ENCODE results near the gene MAP2K4. TPM values are rescaled to one million over a fixed set of nuclear protein-coding genes. Genes with fewer than 3 reads are reported as not detected.
A peak's percentile ranks its signal among the peaks of the same experiment; 100 is the strongest.

MAP2K4 gene
- total RNA-seq, 8 experiments from 2014 or later = 17.6 to 90.3 (median 33.2) TPM

- in situ Hi-C loops (cut with MboI; ENCODE audit: low pct_unique_long_range_greater_than_20kb in 2 of 9, low sequenced_read_pairs in 9 of 9, unreplicated experiment in 9 of 9) = loop anchor here in 1 of 9 experiments (25.0 kb wide), 1 partner anchor 1286 kb away; no protein-coding TSS in a partner anchor
- Histone ChIP-seq H3K4me3 (peak overlapping the region; percentile 62 to 84 (median 67)), H3K4me1 (replicated peaks in 1 of 2) (peaks cover 4% of the 10 kb centered on the region in 2 donors), H3K27ac (peak overlapping the region; percentile 87 to 90)
- 0 to 100% (median 61%) methylated on average over 1 to 4 of the region's 4 CpGs; no CpG with 5 or more reads in 2 of the 10 experiments for WGBS, 10 experiments
- no peak for ATAC-seq (replicated peaks in 6 of 8)
Observed at GRCh38 chr17:11997972-11998233, 22.8 kb upstream of the MAP2K4 start.

GRCh38 chr17:11999696-12000095 lies 21.0 kb upstream of the MAP2K4 start:
- Histone ChIP-seq H3K4me3 (no peak overlapping the region), H3K27ac (no peak overlapping the region), H3K4me1 (replicated peaks in 1 of 2) (peaks cover 4% of the 10 kb centered on the region in 2 donors)
- ATAC-seq (replicated peaks in 6 of 8) = no peak
- WGBS, 10 experiments = 69 to 100% (median 93%) methylated on average over 1 to 5 of the region's 5 CpGs; no CpG with 5 or more reads in 1 of the 10 experiments
- in situ Hi-C loops (cut with MboI; ENCODE audit: low pct_unique_long_range_greater_than_20kb in 2 of 9, low sequenced_read_pairs in 9 of 9, unreplicated experiment in 9 of 9) = loop anchor here in 1 of 9 experiments (25.0 kb wide), 1 partner anchor 1287 kb away; no protein-coding TSS in a partner anchor

GRCh38 chr17:12007466-12007865 lies 13.2 kb upstream of the MAP2K4 start:
- H3K4me1 ChIP-seq (replicated peaks in 1 of 2) = no peaks in the 10 kb centered on the region
- 0 to 80% (median 74%) methylated on average over 1 to 5 of the region's 5 CpGs; no CpG with 5 or more reads in 4 of the 10 experiments for WGBS, 10 experiments

GRCh38 chr17:12021623-12022140 lies 1.0 kb downstream of the MAP2K4 start:
- Histone ChIP-seq H3K27ac (no peak overlapping the region), H3K4me1 (replicated peaks in 1 of 2) (peaks cover 0 to 14% of the 10 kb centered on the region in 2 donors), H3K4me3 (peak overlapping the region; percentile 66 to 90 (median 79))
- WGBS, 10 experiments = 0 to 57% (median 5%) methylated on average over 1 to 2 of the region's 3 CpGs; no CpG with 5 or more reads in 4 of the 10 experiments
- ATAC-seq (replicated peaks in 6 of 8) = no peak
- in situ Hi-C loops (cut with MboI; ENCODE audit: low pct_unique_long_range_greater_than_20kb in 2 of 9, low sequenced_read_pairs in 9 of 9, unreplicated experiment in 9 of 9) = no loop called here

More at GRCh38 chr17:12007466-12007865, 13.2 kb upstream of the MAP2K4 start:
- Histone ChIP-seq H3K27ac (no peak overlapping the region), H3K4me3 (no peak overlapping the region)
- in situ Hi-C loops (cut with MboI; ENCODE audit: low pct_unique_long_range_greater_than_20kb in 2 of 9, low sequenced_read_pairs in 9 of 9, unreplicated experiment in 9 of 9) = no loop called here
- no peak for ATAC-seq (replicated peaks in 6 of 8)

- Histone ChIP-seq H3K4me1 (replicated peaks in 1 of 2) (peaks cover 0 to 14% of the 10 kb centered on the region in 2 donors), H3K27ac (no peak overlapping the region), H3K4me3 (peak overlapping the region in 3 of 5 donors; percentile 79 to 90 (median 86))
- in situ Hi-C loops (cut with MboI; ENCODE audit: low pct_unique_long_range_greater_than_20kb in 2 of 9, low sequenced_read_pairs in 9 of 9, unreplicated experiment in 9 of 9) = no loop called here
- ATAC-seq (replicated peaks in 6 of 8) = peak in 1 of 8 experiments; percentile 29
- WGBS, 10 experiments = 54 to 100% (median 80%) methylated on average over 1 to 2 of the region's 2 CpGs; no CpG with 5 or more reads in 1 of the 10 experiments
Observed at GRCh38 chr17:12022310-12022709, 1.6 kb downstream of the MAP2K4 start.

- in situ Hi-C loops (cut with MboI; ENCODE audit: low pct_unique_long_range_greater_than_20kb in 2 of 9, low sequenced_read_pairs in 9 of 9, unreplicated experiment in 9 of 9) = no loop called here
- WGBS, 10 experiments = 0 to 100% (median 67%) methylated on average over 1 of the region's 1 CpG; no CpG with 5 or more reads in 2 of the 10 experiments
- Histone ChIP-seq H3K27ac (no peak overlapping the region), H3K4me1 (replicated peaks in 1 of 2) (peaks cover 0 to 14% of the 10 kb centered on the region in 2 donors), H3K4me3 (no peak overlapping the region)
- ATAC-seq (replicated peaks in 6 of 8) = peak in 1 of 8 experiments; percentile 2
Observed at GRCh38 chr17:12024327-12024726, 3.6 kb downstream of the MAP2K4 start.

GRCh38 chr17:12027658-12028057 lies 7.0 kb downstream of the MAP2K4 start:
- H3K4me1 ChIP-seq (replicated peaks in 1 of 2) = peaks cover 0 to 3% of the 10 kb centered on the region in 2 donors
- H3K4me3 ChIP-seq = no peak overlapping the region
- in situ Hi-C loops (cut with MboI; ENCODE audit: low pct_unique_long_range_greater_than_20kb in 2 of 9, low sequenced_read_pairs in 9 of 9, unreplicated experiment in 9 of 9) = loop anchor here in 1 of 9 experiments (25.0 kb wide), 1 partner anchor 110 kb away; no protein-coding TSS in a partner anchor
- H3K27ac ChIP-seq = no peak overlapping the region
- 80 to 100% (median 94%) methylated on average over 1 of the region's 1 CpG; no CpG with 5 or more reads in 4 of the 10 experiments for WGBS, 10 experiments
- ATAC-seq (replicated peaks in 6 of 8) = no peak

- in situ Hi-C loops (cut with MboI; ENCODE audit: low pct_unique_long_range_greater_than_20kb in 2 of 9, low sequenced_read_pairs in 9 of 9, unreplicated experiment in 9 of 9) = loop anchor here in 1 of 9 experiments (25.0 kb wide), 1 partner anchor 109 kb away; no protein-coding TSS in a partner anchor
- no peaks in the 10 kb centered on the region for H3K4me1 ChIP-seq (replicated peaks in 1 of 2)
- no peak overlapping the region for H3K27ac ChIP-seq
- WGBS, 10 experiments = 60 to 100% (median 100%) methylated on average over 1 to 2 of the region's 2 CpGs; no CpG with 5 or more reads in 2 of the 10 experiments
- no peak overlapping the region for H3K4me3 ChIP-seq
- no peak for ATAC-seq (replicated peaks in 6 of 8)
Observed at GRCh38 chr17:12028611-12029010, 7.9 kb downstream of the MAP2K4 start.

GRCh38 chr17:12034538-12034937 lies 13.9 kb downstream of the MAP2K4 start:
- no peaks in the 10 kb centered on the region for H3K4me1 ChIP-seq (replicated peaks in 1 of 2)
- WGBS, 10 experiments = 93 to 100% (median 100%) methylated on average over 1 to 4 of the region's 4 CpGs; no CpG with 5 or more reads in 2 of the 10 experiments
- in situ Hi-C loops (cut with MboI; ENCODE audit: low pct_unique_long_range_greater_than_20kb in 2 of 9, low sequenced_read_pairs in 9 of 9, unreplicated experiment in 9 of 9) = loop anchor here in 1 of 9 experiments (25.0 kb wide), 1 partner anchor 103 kb away; no protein-coding TSS in a partner anchor
- no peak overlapping the region for H3K4me3 ChIP-seq
- ATAC-seq (replicated peaks in 6 of 8) = no peak
- H3K27ac ChIP-seq = no peak overlapping the region

GRCh38 chr17:12035673-12036072 lies 15.0 kb downstream of the MAP2K4 start:
- Histone ChIP-seq H3K4me3 (no peak overlapping the region), H3K4me1 (replicated peaks in 1 of 2) (no peaks in the 10 kb centered on the region), H3K27ac (no peak overlapping the region)
- ATAC-seq (replicated peaks in 6 of 8) = no peak
- in situ Hi-C loops (cut with MboI; ENCODE audit: low pct_unique_long_range_greater_than_20kb in 2 of 9, low sequenced_read_pairs in 9 of 9, unreplicated experiment in 9 of 9) = loop anchor here in 1 of 9 experiments (25.0 kb wide), 1 partner anchor 102 kb away; no protein-coding TSS in a partner anchor
- WGBS, 10 experiments = 43 to 100% (median 100%) methylated on average over 1 of the region's 1 CpG; no CpG with 5 or more reads in 4 of the 10 experiments

GRCh38 chr17:12037970-12038369 lies 17.3 kb downstream of the MAP2K4 start:
- no peak for ATAC-seq (replicated peaks in 6 of 8)
- H3K4me3 ChIP-seq = no peak overlapping the region
- no peaks in the 10 kb centered on the region for H3K4me1 ChIP-seq (replicated peaks in 1 of 2)
- in situ Hi-C loops (cut with MboI; ENCODE audit: low pct_unique_long_range_greater_than_20kb in 2 of 9, low sequenced_read_pairs in 9 of 9, unreplicated experiment in 9 of 9) = loop anchor here in 1 of 9 experiments (25.0 kb wide), 1 partner anchor 99 kb away; no protein-coding TSS in a partner anchor
- WGBS, 10 experiments = 0 to 83% (median 50%) methylated on average over 1 to 2 of the region's 2 CpGs; no CpG with 5 or more reads in 1 of the 10 experiments
- H3K27ac ChIP-seq = no peak overlapping the region

GRCh38 chr17:12040478-12040877 lies 19.8 kb downstream of the MAP2K4 start:
- no peak for ATAC-seq (replicated peaks in 6 of 8)
- Histone ChIP-seq H3K4me3 (no peak overlapping the region), H3K4me1 (replicated peaks in 1 of 2) (no peaks in the 10 kb centered on the region), H3K27ac (no peak overlapping the region)
- in situ Hi-C loops (cut with MboI; ENCODE audit: low pct_unique_long_range_greater_than_20kb in 2 of 9, low sequenced_read_pairs in 9 of 9, unreplicated experiment in 9 of 9) = loop anchor here in 1 of 9 experiments (25.0 kb wide), 1 partner anchor 97 kb away; no protein-coding TSS in a partner anchor
- 48 to 100% (median 86%) methylated on average over 1 to 3 of the region's 3 CpGs; no CpG with 5 or more reads in 3 of the 10 experiments for WGBS, 10 experiments

GRCh38 chr17:12041312-12041711 lies 20.6 kb downstream of the MAP2K4 start:
- 0 to 100% (median 73%) methylated on average over 2 to 3 of the region's 3 CpGs; no CpG with 5 or more reads in 1 of the 10 experiments for WGBS, 10 experiments
- peak in 2 of 8 experiments; percentile 45 to 75 for ATAC-seq (replicated peaks in 6 of 8)
- Histone ChIP-seq H3K4me1 (replicated peaks in 1 of 2) (peaks cover 1 to 4% of the 10 kb centered on the region in 2 donors), H3K4me3 (no peak overlapping the region), H3K27ac (no peak overlapping the region)
- in situ Hi-C loops (cut with MboI; ENCODE audit: low pct_unique_long_range_greater_than_20kb in 2 of 9, low sequenced_read_pairs in 9 of 9, unreplicated experiment in 9 of 9) = loop anchor here in 1 of 9 experiments (25.0 kb wide), 1 partner anchor 96 kb away; no protein-coding TSS in a partner anchor
